ENCODE measurements around the gene SLC49A4.
A peak's percentile ranks its signal among the peaks of the same experiment; 100 is the strongest.

SLC49A4 gene

GRCh38 chr3:122795674-122796195 is 866 bp downstream of the SLC49A4 start:
- Histone ChIP-seq H3K9me3 (ENCODE audit: insufficient read depth, low read depth, low read length) (peaks cover 1% of the 10 kb centered on the region), H2AK5ac (ENCODE audit: low read length) (no peak overlapping the region)
- 100% methylated on average over 3 of the region's 11 CpGs for WGBS (ENCODE audit: extremely low coverage, insufficient coverage, insufficient read length)

DNA sequence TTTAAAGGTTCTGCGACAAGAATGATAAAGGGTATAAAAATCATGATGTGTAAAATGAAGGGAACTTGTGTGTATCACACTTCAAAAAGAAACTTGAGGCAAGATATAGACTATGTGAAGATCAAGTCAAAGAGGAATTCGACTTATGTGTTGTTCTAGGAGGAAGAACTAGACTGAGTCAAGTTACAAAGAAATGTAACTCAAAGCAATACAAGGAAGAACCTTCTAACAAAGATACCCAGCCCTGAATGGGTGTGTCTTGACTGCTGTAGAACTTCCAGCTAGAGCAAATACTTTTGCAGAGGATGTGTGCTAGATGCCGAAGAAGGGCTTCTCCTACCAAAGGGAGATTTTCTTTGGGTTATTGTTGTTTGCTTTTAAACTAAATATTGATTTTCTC is 2.4 kb downstream of the SLC49A4 start:
- no peak overlapping the region for H3K9ac ChIP-seq (ENCODE audit: low read length)
- DNase-seq: peak in 1 of 2 donors; percentile 42
- H3K4me1 ChIP-seq (ENCODE audit: control insufficient read depth in 1 of 2, insufficient read depth in 2 of 2, low read length in 2 of 2): peaks cover 0 to 10% of the 10 kb centered on the region in 2 experiments

More at GRCh38 chr3:122795674-122796195, 866 bp downstream of the SLC49A4 start:
- H4K12ac ChIP-seq (ENCODE audit: low read depth, low read length): no peak overlapping the region
- H3K23ac ChIP-seq (ENCODE audit: low read length): no peak overlapping the region
- H3K27ac ChIP-seq (ENCODE audit: low read depth, low read length): peak overlapping the region; percentile 91
- H3K4me1 ChIP-seq (ENCODE audit: control insufficient read depth in 1 of 2, insufficient read depth in 2 of 2, low read length in 2 of 2): peaks cover 0 to 10% of the 10 kb centered on the region in 2 experiments
- DNase-seq: peak in 1 of 2 donors; percentile 57
- H3K14ac ChIP-seq (ENCODE audit: low read length): no peak overlapping the region
- H3K36me3 ChIP-seq (ENCODE audit: control insufficient read depth in 1 of 2, insufficient read depth in 2 of 2, low read length in 2 of 2): no peaks in the 10 kb centered on the region
- H3K4me3 ChIP-seq (ENCODE audit: low read depth, low read length): peak overlapping the region; percentile 85
- H3K4me2 ChIP-seq (ENCODE audit: low read length): peak overlapping the region; percentile 65
- no peaks in the 10 kb centered on the region for H3K27me3 ChIP-seq (ENCODE audit: insufficient read depth, low read length)
- H2BK120ac ChIP-seq (ENCODE audit: insufficient read depth, low read length, poor library complexity): no peak overlapping the region
- no peak overlapping the region for H2BK5ac ChIP-seq (ENCODE audit: low read depth, low read length, poor library complexity)
- H3K79me2 ChIP-seq (ENCODE audit: control insufficient read depth, insufficient read depth, low read length, poor library complexity): peaks cover 7% of the 10 kb centered on the region
- no peak overlapping the region for H2BK12ac ChIP-seq (ENCODE audit: low read length)
- peak overlapping the region; percentile 95 for H3K9ac ChIP-seq (ENCODE audit: low read length)
- H4K8ac ChIP-seq (ENCODE audit: low read depth, low read length): no peak overlapping the region
- H4K91ac ChIP-seq (ENCODE audit: low read depth, low read length): peak overlapping the region; percentile 85
- no peak overlapping the region for H2AFZ ChIP-seq (ENCODE audit: insufficient read depth, low read length, poor library complexity)
- H3K79me1 ChIP-seq (ENCODE audit: low read length): peaks cover 15% of the 10 kb centered on the region
- no peak overlapping the region for H3K4ac ChIP-seq (ENCODE audit: low read depth, low read length)
- H3K18ac ChIP-seq (ENCODE audit: low read length): no peak overlapping the region

GRCh38 chr3:122799322-122799721 is 4.5 kb downstream of the SLC49A4 start:
- Histone ChIP-seq H3K27ac (ENCODE audit: low read depth, low read length) (no peak overlapping the region), H3K14ac (ENCODE audit: low read length) (no peak overlapping the region), H3K23ac (ENCODE audit: low read length) (no peak overlapping the region), H2BK120ac (ENCODE audit: insufficient read depth, low read length, poor library complexity) (no peak overlapping the region), H3K18ac (ENCODE audit: low read length) (no peak overlapping the region), H2AK5ac (ENCODE audit: low read length) (no peak overlapping the region), H2AFZ (ENCODE audit: insufficient read depth, low read length, poor library complexity) (no peak overlapping the region), H3K36me3 (ENCODE audit: control insufficient read depth in 1 of 2, insufficient read depth in 2 of 2, low read length in 2 of 2) (no peaks in the 10 kb centered on the region), H4K91ac (ENCODE audit: low read depth, low read length) (no peak overlapping the region), H3K9ac (ENCODE audit: low read length) (no peak overlapping the region), H3K79me1 (ENCODE audit: low read length) (peaks cover 8% of the 10 kb centered on the region), H3K4me1 (ENCODE audit: control insufficient read depth in 1 of 2, insufficient read depth in 2 of 2, low read length in 2 of 2) (peaks cover 0 to 10% of the 10 kb centered on the region in 2 experiments), H2BK12ac (ENCODE audit: low read length) (no peak overlapping the region), H4K8ac (ENCODE audit: low read depth, low read length) (no peak overlapping the region), H3K79me2 (ENCODE audit: control insufficient read depth, insufficient read depth, low read length, poor library complexity) (peaks cover 5% of the 10 kb centered on the region), H2BK5ac (ENCODE audit: low read depth, low read length, poor library complexity) (no peak overlapping the region), H4K12ac (ENCODE audit: low read depth, low read length) (no peak overlapping the region), H3K4me2 (ENCODE audit: low read length) (no peak overlapping the region), H3K27me3 (ENCODE audit: insufficient read depth, low read length) (no peaks in the 10 kb centered on the region), H3K4me3 (ENCODE audit: low read depth, low read length) (no peak overlapping the region), H3K4ac (ENCODE audit: low read depth, low read length) (no peak overlapping the region), H3K9me3 (ENCODE audit: insufficient read depth, low read depth, low read length) (peaks cover 1% of the 10 kb centered on the region)
- no peak for DNase-seq
- WGBS (ENCODE audit: extremely low coverage, insufficient coverage, insufficient read length): no CpG with 5 or more reads among the region's 2 CpGs

More for the DNA sequence above, 2.4 kb downstream of the SLC49A4 start:
- Histone ChIP-seq H3K27ac (ENCODE audit: low read depth, low read length) (no peak overlapping the region), H3K79me2 (ENCODE audit: control insufficient read depth, insufficient read depth, low read length, poor library complexity) (peaks cover 7% of the 10 kb centered on the region), H3K23ac (ENCODE audit: low read length) (no peak overlapping the region), H2BK120ac (ENCODE audit: insufficient read depth, low read length, poor library complexity) (no peak overlapping the region), H3K36me3 (ENCODE audit: control insufficient read depth in 1 of 2, insufficient read depth in 2 of 2, low read length in 2 of 2) (no peaks in the 10 kb centered on the region), H3K4ac (ENCODE audit: low read depth, low read length) (no peak overlapping the region), H3K79me1 (ENCODE audit: low read length) (peaks cover 15% of the 10 kb centered on the region), H3K18ac (ENCODE audit: low read length) (no peak overlapping the region), H4K91ac (ENCODE audit: low read depth, low read length) (no peak overlapping the region), H4K8ac (ENCODE audit: low read depth, low read length) (no peak overlapping the region), H3K4me2 (ENCODE audit: low read length) (no peak overlapping the region), H3K27me3 (ENCODE audit: insufficient read depth, low read length) (no peaks in the 10 kb centered on the region), H2BK5ac (ENCODE audit: low read depth, low read length, poor library complexity) (no peak overlapping the region), H2AFZ (ENCODE audit: insufficient read depth, low read length, poor library complexity) (no peak overlapping the region), H3K4me3 (ENCODE audit: low read depth, low read length) (no peak overlapping the region), H3K9me3 (ENCODE audit: insufficient read depth, low read depth, low read length) (peaks cover 1% of the 10 kb centered on the region), H2AK5ac (ENCODE audit: low read length) (no peak overlapping the region), H4K12ac (ENCODE audit: low read depth, low read length) (no peak overlapping the region), H2BK12ac (ENCODE audit: low read length) (no peak overlapping the region), H3K14ac (ENCODE audit: low read length) (no peak overlapping the region)
- WGBS (ENCODE audit: extremely low coverage, insufficient coverage, insufficient read length): no CpG with 5 or more reads among the region's 3 CpGs

GRCh38 chr3:122800031-122800430 is 5.2 kb downstream of the SLC49A4 start:
- WGBS (ENCODE audit: extremely low coverage, insufficient coverage, insufficient read length): no CpG with 5 or more reads among the region's 1 CpG
- Histone ChIP-seq H2BK120ac (ENCODE audit: insufficient read depth, low read length, poor library complexity) (no peak overlapping the region), H2BK5ac (ENCODE audit: low read depth, low read length, poor library complexity) (no peak overlapping the region), H3K18ac (ENCODE audit: low read length) (no peak overlapping the region), H2AK5ac (ENCODE audit: low read length) (no peak overlapping the region), H3K9me3 (ENCODE audit: insufficient read depth, low read depth, low read length) (peaks cover 1% of the 10 kb centered on the region), H2AFZ (ENCODE audit: insufficient read depth, low read length, poor library complexity) (no peak overlapping the region), H3K79me1 (ENCODE audit: low read length) (peaks cover 4% of the 10 kb centered on the region), H4K8ac (ENCODE audit: low read depth, low read length) (no peak overlapping the region), H3K14ac (ENCODE audit: low read length) (no peak overlapping the region), H3K4ac (ENCODE audit: low read depth, low read length) (no peak overlapping the region), H4K12ac (ENCODE audit: low read depth, low read length) (no peak overlapping the region), H3K4me1 (ENCODE audit: control insufficient read depth in 1 of 2, insufficient read depth in 2 of 2, low read length in 2 of 2) (peaks cover 0 to 10% of the 10 kb centered on the region in 2 experiments), H3K23ac (ENCODE audit: low read length) (no peak overlapping the region), H2BK12ac (ENCODE audit: low read length) (no peak overlapping the region), H3K27ac (ENCODE audit: low read depth, low read length) (no peak overlapping the region), H3K27me3 (ENCODE audit: insufficient read depth, low read length) (no peaks in the 10 kb centered on the region), H4K91ac (ENCODE audit: low read depth, low read length) (no peak overlapping the region), H3K4me3 (ENCODE audit: low read depth, low read length) (no peak overlapping the region), H3K79me2 (ENCODE audit: control insufficient read depth, insufficient read depth, low read length, poor library complexity) (peaks cover 3% of the 10 kb centered on the region), H3K9ac (ENCODE audit: low read length) (no peak overlapping the region), H3K36me3 (ENCODE audit: control insufficient read depth in 1 of 2, insufficient read depth in 2 of 2, low read length in 2 of 2) (no peaks in the 10 kb centered on the region), H3K4me2 (ENCODE audit: low read length) (no peak overlapping the region)
- peak in 1 of 2 donors; percentile 62 for DNase-seq

All from trophoblast cell (in vitro differentiated cells and primary cell).